ENCODE results near the gene CYTH1.

CYTH1 gene

GRCh38 chr17:78694805-78695531 is 87.1 kb downstream of the CYTH1 start:
- Histone ChIP-seq H3K27me3 (ENCODE audit: insufficient read depth, low read depth, severe bottlenecking) (no peaks in the 10 kb centered on the region), H3K27ac (no peak overlapping the region), H3K4me3 (ENCODE audit: low read depth, low read length) (no peak overlapping the region), H3K9me3 (ENCODE audit: severe bottlenecking) (peaks cover under 1% of the 10 kb centered on the region), H3K36me3 (peaks cover 84% of the 10 kb centered on the region)
- no peak for TF ChIP-seq CTCF (IDR thresholded peaks at IDR 0.05; ENCODE audit: low read depth, low read length)
- no peak for DNase-seq

- no peak for DNase-seq
- Histone ChIP-seq H3K27me3 (ENCODE audit: insufficient read depth, low read depth, severe bottlenecking) (no peaks in the 10 kb centered on the region), H3K27ac (no peak overlapping the region), H3K4me3 (ENCODE audit: low read depth, low read length) (no peak overlapping the region), H3K36me3 (peaks cover 84% of the 10 kb centered on the region), H3K9me3 (ENCODE audit: severe bottlenecking) (peaks cover 3% of the 10 kb centered on the region)
- no peak for TF ChIP-seq CTCF (IDR thresholded peaks at IDR 0.05; ENCODE audit: low read depth, low read length)
These were observed 88.6 kb downstream of the CYTH1 start for GRCh38 chr17:78693346-78694083.

GRCh38 chr17:78692460-78693010 is 89.5 kb downstream of the CYTH1 start:
- H3K27me3 ChIP-seq (ENCODE audit: insufficient read depth, low read depth, severe bottlenecking) = no peaks in the 10 kb centered on the region
- peaks cover 3% of the 10 kb centered on the region for H3K9me3 ChIP-seq (ENCODE audit: severe bottlenecking)
- peaks cover 84% of the 10 kb centered on the region for H3K36me3 ChIP-seq
- H3K4me3 ChIP-seq (ENCODE audit: low read depth, low read length) = no peak overlapping the region
- no peak overlapping the region for H3K27ac ChIP-seq
- no peak for TF ChIP-seq CTCF (IDR thresholded peaks at IDR 0.05; ENCODE audit: low read depth, low read length)
- no peak for DNase-seq

- no peak for DNase-seq
- H3K9me3 ChIP-seq (ENCODE audit: severe bottlenecking) = peaks cover 3% of the 10 kb centered on the region
- TF ChIP-seq CTCF (IDR thresholded peaks at IDR 0.05; ENCODE audit: low read depth, low read length) = peak; percentile 38; the same call in 1 of the 2 replicates
- no peaks in the 10 kb centered on the region for H3K27me3 ChIP-seq (ENCODE audit: insufficient read depth, low read depth, severe bottlenecking)
- no peak overlapping the region for H3K4me3 ChIP-seq (ENCODE audit: low read depth, low read length)
- H3K27ac ChIP-seq = peak overlapping the region; percentile 59
- H3K36me3 ChIP-seq = peaks cover 82% of the 10 kb centered on the region
These were observed 93.0 kb downstream of the CYTH1 start for GRCh38 chr17:78689029-78689428.

- no peak for DNase-seq
- H3K27ac ChIP-seq = peak overlapping the region; percentile 59
- H3K4me3 ChIP-seq (ENCODE audit: low read depth, low read length) = no peak overlapping the region
- no peaks in the 10 kb centered on the region for H3K27me3 ChIP-seq (ENCODE audit: insufficient read depth, low read depth, severe bottlenecking)
- H3K36me3 ChIP-seq = peaks cover 84% of the 10 kb centered on the region
- H3K9me3 ChIP-seq (ENCODE audit: severe bottlenecking) = peaks cover 3% of the 10 kb centered on the region
- TF ChIP-seq CTCF (IDR thresholded peaks at IDR 0.05; ENCODE audit: low read depth, low read length) = no peak
These were observed 94.1 kb downstream of the CYTH1 start for GRCh38 chr17:78687944-78688343.
